ENCODE data around the gene NOP53.
"Not testable (repeated sequence)": the region's sequence is repeated elsewhere in the genome, so short reads cannot be mapped to it uniquely, and the experiment has no call there.

The NOP53 gene

DNA sequence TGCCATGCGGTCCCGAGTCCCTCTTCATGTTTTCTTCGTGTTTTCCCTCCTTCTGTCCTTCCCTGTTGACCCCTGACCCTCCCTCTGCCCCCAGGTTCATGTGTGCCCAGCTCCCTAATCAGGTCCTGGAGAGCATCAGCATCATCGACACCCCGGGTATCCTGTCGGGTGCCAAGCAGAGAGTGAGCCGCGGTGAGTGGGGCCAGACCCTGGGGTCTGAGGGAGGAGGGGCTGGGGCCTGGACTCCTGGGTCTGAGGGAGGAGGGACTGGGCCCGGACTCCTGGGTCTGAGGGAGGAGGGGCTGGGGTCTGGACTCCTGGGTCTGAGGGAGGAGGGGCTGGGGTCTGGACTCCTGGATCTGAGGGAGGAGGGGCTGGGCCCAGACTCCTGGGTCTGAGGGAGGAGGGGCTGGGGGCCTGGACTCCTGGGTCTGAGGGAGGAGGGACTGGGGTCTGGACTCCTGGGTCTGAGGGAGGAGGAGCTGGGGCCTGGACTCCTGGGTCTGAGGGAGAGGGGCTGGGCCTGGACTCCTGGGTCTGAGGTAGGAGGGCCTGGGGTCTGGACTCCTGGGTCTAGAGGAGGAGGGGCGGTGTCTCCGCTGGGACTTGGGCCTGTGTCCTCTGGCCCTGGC is 26.8 kb upstream of the NOP53 start:
- DNase-seq: not testable (repeated sequence)

GRCh38 chr19:47719047-47719859 is 26.1 kb upstream of the NOP53 start:
- DNase-seq: no peak

- DNase-seq: no peak
Observed at GRCh38 chr19:47720669-47721422, 24.5 kb upstream of the NOP53 start.

DNA sequence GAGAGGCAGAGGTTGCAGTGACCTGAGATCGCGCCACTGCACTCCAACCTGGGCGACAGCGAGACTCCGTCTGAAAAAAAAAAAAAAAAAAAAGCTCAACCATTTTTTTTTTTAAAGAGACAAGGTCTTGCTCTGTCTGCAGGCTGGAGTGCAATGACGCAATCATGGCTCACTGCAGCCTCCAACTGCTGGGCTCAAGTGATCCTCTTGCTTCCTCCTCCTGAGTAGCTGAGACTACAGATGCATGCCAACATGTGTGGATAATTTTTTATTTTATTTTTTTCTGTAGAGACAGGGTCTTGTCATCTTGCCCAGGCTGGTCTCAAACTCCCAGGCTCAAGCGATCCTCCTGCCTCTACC is 21.8 kb upstream of the NOP53 start:
- no peak for DNase-seq

- no peak for DNase-seq
Observed at GRCh38 chr19:47725759-47726401, 19.5 kb upstream of the NOP53 start.

DNA sequence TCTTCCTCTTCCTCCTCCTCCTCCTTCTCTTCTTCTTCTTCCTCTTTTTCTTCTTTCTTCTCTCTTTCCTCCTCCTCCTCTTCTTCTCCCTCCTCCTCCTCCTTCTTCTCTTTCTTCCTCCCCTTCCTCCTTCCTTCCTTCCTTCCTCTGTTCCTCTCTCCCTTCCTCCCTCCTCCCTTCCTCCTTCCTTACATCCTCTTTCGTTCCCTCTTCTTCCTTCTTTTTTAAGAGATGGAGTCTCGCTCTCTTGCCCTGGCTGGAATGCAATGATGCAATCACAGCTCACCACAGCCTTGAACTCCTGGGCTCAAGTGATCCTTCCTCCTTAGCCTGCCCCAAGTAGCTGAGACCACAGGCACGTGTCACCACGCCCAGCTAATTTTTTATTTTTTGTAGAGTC is 18.9 kb upstream of the NOP53 start:
- no peak for DNase-seq

- not testable (repeated sequence) for DNase-seq
Observed at GRCh38 chr19:47728295-47728694, 17.1 kb upstream of the NOP53 start.

DNA sequence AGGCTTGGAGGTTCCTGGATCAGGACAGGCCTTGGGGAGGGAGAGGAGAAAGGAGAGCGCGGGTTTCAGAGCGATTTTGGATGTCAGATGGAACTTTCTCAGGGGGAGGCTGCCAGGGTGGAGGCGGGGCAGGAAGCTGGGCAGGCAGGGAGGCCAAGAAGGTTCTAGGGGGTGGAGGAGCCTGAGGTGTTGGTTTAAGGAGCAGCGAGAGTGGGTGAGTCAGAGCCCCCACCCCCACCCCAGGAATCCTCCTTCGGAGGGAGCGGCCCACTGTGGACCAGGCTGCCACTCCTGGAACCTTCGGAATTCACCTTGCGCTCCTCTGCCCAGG is 15.9 kb upstream of the NOP53 start:
- no peak for DNase-seq

DNA sequence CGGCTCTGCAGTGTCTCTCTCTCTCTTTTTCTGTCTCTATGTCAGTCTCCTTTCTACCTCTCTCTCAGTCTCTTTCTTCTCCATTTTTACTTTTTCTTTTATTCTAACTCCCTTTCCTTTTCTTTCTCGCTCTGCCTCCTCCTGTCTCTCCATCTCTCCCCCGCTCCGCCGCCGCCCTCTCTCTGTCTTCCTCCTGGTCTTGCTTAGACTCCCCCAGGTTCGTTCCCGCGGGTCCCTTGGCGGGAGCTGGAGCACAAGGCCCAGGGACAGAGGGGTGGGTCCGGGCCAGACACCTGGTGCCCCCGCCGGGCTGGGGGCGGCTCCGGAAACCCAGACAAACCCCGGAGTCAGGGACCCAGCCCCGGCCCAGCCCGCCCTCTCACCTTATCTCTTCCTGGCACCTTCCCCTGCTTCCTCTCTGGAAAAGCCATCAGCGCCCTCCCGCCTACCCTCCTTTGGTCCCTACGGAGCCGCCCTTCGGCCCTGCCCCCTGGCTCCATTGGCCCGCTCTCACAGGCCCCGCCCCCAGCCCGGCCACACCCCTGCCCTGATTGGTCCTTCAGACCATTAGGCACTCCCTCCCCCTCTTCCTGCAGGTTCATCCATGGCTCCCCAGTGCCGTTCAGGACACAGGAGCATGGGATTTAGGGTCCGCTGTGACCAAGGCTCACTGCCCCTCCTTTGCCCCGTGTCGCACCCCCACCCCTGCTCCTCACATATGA is 15.4 kb upstream of the NOP53 start:
- no peak for DNase-seq

DNA sequence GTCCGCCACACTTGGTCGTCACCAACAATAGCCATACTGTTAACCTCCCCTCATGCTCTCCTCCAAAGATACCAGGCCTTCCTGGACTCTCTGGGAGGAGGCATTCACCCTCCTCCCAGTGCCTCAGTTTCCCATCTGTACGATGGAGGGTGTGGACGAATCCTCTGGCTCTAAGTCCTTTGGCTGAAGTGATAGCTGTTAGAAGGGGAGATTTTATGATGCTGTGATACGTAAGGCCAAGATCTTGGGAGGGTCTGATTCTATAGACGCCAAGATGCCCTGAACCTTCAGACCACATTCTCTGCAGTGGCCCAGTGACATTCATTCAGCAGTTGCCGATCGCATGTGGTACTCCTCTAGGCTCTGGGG is 14.8 kb upstream of the NOP53 start:
- DNase-seq: no peak

DNA sequence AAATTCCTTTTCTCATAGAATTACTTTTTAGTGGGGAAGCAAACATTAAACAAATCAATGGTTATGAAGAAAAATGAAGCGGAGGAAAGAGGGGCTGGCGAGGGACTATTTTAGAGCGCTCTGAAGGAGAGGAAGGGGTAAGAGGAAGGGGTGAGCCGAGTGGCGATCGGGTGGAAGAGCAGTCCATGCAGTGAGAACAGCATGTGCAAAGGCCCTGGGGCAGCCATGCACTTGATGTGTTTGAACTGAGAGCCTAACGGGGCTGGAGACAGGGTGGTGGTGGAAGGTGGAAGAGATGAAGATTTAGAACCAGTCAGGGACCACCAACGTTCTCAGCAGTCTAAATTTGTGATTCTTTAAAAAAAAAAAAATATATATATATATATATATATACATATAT is 14.4 kb upstream of the NOP53 start:
- no peak for DNase-seq

DNA sequence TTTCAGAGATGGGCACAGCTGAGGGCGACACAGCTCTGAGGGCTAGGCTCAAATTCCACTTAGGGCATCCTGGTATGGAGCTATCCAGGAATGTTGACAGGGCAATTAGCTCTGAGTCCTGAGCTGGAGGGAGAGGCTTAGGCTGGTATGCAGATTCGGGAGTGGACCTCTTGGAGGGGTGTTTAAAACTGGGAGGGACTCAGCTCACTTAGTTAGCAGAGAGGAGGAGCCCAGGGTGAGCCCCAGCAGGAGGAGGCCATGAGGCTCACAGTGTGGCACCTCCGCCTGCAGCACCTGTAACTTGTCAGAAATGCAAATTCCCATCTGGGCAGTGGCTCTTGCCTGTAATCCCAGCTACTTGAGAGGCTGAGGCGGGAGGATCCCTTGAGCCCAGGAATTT is 10.2 kb upstream of the NOP53 start:
- no peak for DNase-seq

- DNase-seq: no peak
Observed at GRCh38 chr19:47740866-47741519, 4.4 kb upstream of the NOP53 start.

- DNase-seq: no peak
Observed at GRCh38 chr19:47741544-47742140, 3.7 kb upstream of the NOP53 start.

GRCh38 chr19:47742634-47743033 is 2.7 kb upstream of the NOP53 start:
- no peak for DNase-seq

GRCh38 chr19:47746129-47746528 is 783 bp downstream of the NOP53 start:
- not testable (repeated sequence) for DNase-seq

DNA sequence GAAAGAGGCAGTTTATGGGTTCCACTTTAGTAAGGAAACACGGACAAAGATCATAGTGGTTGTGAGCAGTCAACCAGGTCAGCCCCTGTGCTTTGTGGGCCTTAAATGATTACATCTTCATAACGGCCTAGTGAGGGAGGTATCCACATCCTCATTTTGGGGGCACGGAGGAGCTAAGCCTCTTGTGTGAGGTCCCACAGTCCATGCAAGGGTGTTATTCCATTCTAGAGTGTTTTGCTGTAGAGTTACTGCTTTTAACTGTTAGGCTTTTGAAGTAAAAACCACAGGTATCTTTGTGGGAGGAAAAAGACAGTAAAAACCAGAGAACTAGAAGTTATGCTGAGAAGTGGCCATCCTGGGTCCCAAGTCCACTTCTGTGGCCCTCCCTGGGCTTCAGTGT is 4.0 kb downstream of the NOP53 start:
- DNase-seq: no peak

- no peak for DNase-seq
Observed at GRCh38 chr19:47750752-47751151, 5.4 kb downstream of the NOP53 start.

GRCh38 chr19:47752440-47753211 is 7.3 kb downstream of the NOP53 start:
- no peak for DNase-seq

- no peak for DNase-seq
Observed at GRCh38 chr19:47754206-47755064, 9.1 kb downstream of the NOP53 start.
